HepG2 (cell line): Measurements from ENCODE around the gene NDRG3. TPM values are rescaled to one million over a fixed set of nuclear protein-coding genes. Genes with fewer than 3 reads are reported as not detected.
A peak's percentile ranks its signal among the peaks of the same experiment; 100 is the strongest.

Source experiments
- GABPA ChIP-seq, 2 experiments: IDR thresholded peaks; 2 replicates each; pipeline ENCODE4 v1.6.1; 2011 to 2016; ENCODE audit warnings: low read depth in 2 of 2, low read length in 1 of 2, missing biosample characterization in 1 of 2, missing genetic modification characterization in 1 of 2
- HNRNPL ChIP-seq: fragments of 200-400 bp; formaldehyde crosslinking; IDR thresholded peaks from 2 replicates; pipeline ENCODE4 v1.6.1; 2017; ENCODE audit warnings: mild to moderate bottlenecking, low read depth, low read length
- MLLT10 ChIP-seq: sonication (generic); formaldehyde crosslinking; IDR thresholded peaks from 2 replicates; pipeline ENCODE4 v1.4.0; 2020; ENCODE audit warnings: missing genetic modification reagents
- TBX2 ChIP-seq: sonication (generic); formaldehyde crosslinking; IDR thresholded peaks from 2 replicates; pipeline ENCODE4 v1.5.0; 2020; ENCODE audit warnings: missing genetic modification reagents, mild to moderate bottlenecking, borderline replicate concordance
- TRIM24 ChIP-seq: sonication (generic); formaldehyde crosslinking; IDR thresholded peaks from 2 replicates; pipeline ENCODE4 v1.8.0; 2022; ENCODE audit warnings: mild to moderate bottlenecking, missing genetic modification reagents
- ZBTB20 ChIP-seq: sonication (generic); formaldehyde crosslinking; IDR thresholded peaks from 2 replicates; pipeline ENCODE4 v1.8.1; 2023; ENCODE audit warnings: missing genetic modification reagents, low read depth, mild to moderate bottlenecking, borderline replicate concordance
- ZMYM4 ChIP-seq: sonication (generic); formaldehyde crosslinking; IDR thresholded peaks from 2 replicates; pipeline ENCODE4 v1.8.1; 2023; ENCODE audit warnings: mild to moderate bottlenecking, missing genetic modification reagents
- ZNF382 ChIP-seq: sonication (generic); formaldehyde crosslinking; IDR thresholded peaks from 2 replicates; pipeline ENCODE4 v1.5.0; 2020; ENCODE audit warnings: missing genetic modification reagents, mild to moderate bottlenecking, borderline replicate concordance
- ZNF501 ChIP-seq: sonication (generic); formaldehyde crosslinking; IDR thresholded peaks from 2 replicates; pipeline ENCODE4 v1.5.1; 2020; ENCODE audit warnings: mild to moderate bottlenecking, moderate library complexity, missing genetic modification reagents
- ZNF543 ChIP-seq: sonication (generic); formaldehyde crosslinking; IDR thresholded peaks from 2 replicates; pipeline ENCODE4 v1.4.0; 2020; ENCODE audit warnings: mild to moderate bottlenecking, missing genetic modification reagents
- ZNF619 ChIP-seq: sonication (generic); formaldehyde crosslinking; IDR thresholded peaks from 2 replicates; pipeline ENCODE4 v1.4.0; 2020; ENCODE audit warnings: mild to moderate bottlenecking, missing genetic modification reagents
- ZNF660 ChIP-seq: sonication (generic); formaldehyde crosslinking; IDR thresholded peaks from 2 replicates; pipeline ENCODE4 v1.5.1; 2020; ENCODE audit warnings: mild to moderate bottlenecking, low read depth, missing genetic modification reagents, borderline replicate concordance
- ZNF790 ChIP-seq: sonication (generic); formaldehyde crosslinking; IDR thresholded peaks from 2 replicates; pipeline ENCODE4 v1.8.0; 2022; ENCODE audit warnings: missing genetic modification reagents, mild to moderate bottlenecking, borderline replicate concordance
- polyA plus RNA-seq, 8 experiments: library from polyadenylated mRNA; depleted of rRNA in 3 of 8; stranded (reverse) in 7 of 8; unstranded in 1 of 8; fragments of >200 nt; fragmentation: Illumina TruSeq in 4 of 8; extraction: Trizol in 4 of 8; gene quantifications; 2 replicates each; pipeline versions ENCODE4 v1.2.1 to v1.2.3, GENCODE V29; 2011 to 2016; ENCODE audit warnings: low read depth in 4 of 8, missing spikeins in 1 of 8, mixed read lengths in 1 of 8; ENCODE audit not compliant: insufficient read depth in 1 of 8
- total RNA-seq, 5 experiments: library from RNA; depleted of rRNA; stranded (reverse); fragments of >200 nt; fragmentation: Illumina TruSeq; extraction: Trizol; gene quantifications; 2 replicates each; pipeline ENCODE4 v1.2.3, GENCODE V29; 2016; ENCODE audit warnings: low read depth in 1 of 5
- TF ChIP-seq, protein P1 (sequence below): sonication (generic); formaldehyde crosslinking; IDR thresholded peaks from 2 replicates; pipeline ENCODE4 v1.5.1; 2020; ENCODE audit warnings: mild to moderate bottlenecking, moderate library complexity, missing genetic modification reagents
- TF ChIP-seq, protein P2 (sequence below): sonication (generic); formaldehyde crosslinking; IDR thresholded peaks from 2 replicates; pipeline ENCODE4 v1.5.0; 2020; ENCODE audit warnings: mild to moderate bottlenecking, missing genetic modification reagents, borderline replicate concordance
- TF ChIP-seq, protein P3 (sequence below): sonication (generic); formaldehyde crosslinking; IDR thresholded peaks from 2 replicates; pipeline ENCODE4 v1.5.1; 2020; ENCODE audit warnings: mild to moderate bottlenecking, missing genetic modification reagents, moderate library complexity
- TF ChIP-seq, protein P4 (sequence below): sonication (generic); formaldehyde crosslinking; IDR thresholded peaks from 2 replicates; pipeline ENCODE4 v1.4.0; 2020; ENCODE audit warnings: missing genetic modification reagents
- TF ChIP-seq, protein P5 (sequence below): sonication (generic); formaldehyde crosslinking; IDR thresholded peaks from 2 replicates; pipeline ENCODE4 v1.4.0; 2020; ENCODE audit warnings: missing genetic modification reagents, mild to moderate bottlenecking, borderline replicate concordance

The NDRG3 gene
- total and polyA plus RNA-seq, 2 of the 13 experiments (the other 11 are each of a cell fraction or from before 2014, with no cell fraction given): 36.0 to 40.5 TPM

DNA sequence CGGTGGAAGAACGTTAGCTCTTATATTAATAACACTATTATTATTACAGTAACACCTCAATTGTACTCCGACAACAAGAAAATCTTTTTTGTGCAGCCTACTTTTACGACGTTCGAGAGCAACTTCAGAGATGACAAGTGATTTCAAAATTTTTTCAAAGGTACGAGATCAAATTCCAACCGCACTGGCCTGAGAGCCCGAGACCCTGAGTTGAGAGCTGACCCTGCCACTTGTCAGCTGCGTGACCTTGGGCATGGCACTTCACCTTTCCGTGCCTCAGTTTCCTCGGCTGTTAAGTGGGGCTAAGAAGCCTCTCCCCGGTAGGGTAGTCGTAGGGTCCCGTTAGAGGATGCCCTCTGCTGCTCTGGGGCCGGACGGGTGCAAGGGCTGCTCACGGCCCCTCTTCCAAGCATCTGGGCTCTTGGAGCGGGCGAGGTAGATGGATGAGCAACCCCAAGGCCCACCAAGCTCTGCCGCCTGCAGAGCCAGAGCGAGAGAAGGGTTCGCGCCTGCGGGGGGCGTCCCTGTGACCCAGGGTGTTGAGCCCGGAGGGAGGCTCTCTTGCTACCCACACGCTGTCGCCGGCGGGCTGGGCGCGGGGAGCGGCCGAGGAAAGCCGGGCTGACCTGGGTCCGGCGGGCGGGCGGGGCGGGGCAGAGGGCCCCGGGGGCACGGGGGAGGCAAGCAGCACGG lies 510 bp downstream of the NDRG3 start (continued):
- TF ChIP-seq, protein P1, sequence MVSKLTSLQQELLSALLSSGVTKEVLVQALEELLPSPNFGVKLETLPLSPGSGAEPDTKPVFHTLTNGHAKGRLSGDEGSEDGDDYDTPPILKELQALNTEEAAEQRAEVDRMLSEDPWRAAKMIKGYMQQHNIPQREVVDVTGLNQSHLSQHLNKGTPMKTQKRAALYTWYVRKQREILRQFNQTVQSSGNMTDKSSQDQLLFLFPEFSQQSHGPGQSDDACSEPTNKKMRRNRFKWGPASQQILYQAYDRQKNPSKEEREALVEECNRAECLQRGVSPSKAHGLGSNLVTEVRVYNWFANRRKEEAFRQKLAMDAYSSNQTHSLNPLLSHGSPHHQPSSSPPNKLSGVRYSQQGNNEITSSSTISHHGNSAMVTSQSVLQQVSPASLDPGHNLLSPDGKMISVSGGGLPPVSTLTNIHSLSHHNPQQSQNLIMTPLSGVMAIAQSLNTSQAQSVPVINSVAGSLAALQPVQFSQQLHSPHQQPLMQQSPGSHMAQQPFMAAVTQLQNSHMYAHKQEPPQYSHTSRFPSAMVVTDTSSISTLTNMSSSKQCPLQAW (CRISPR knock-in tag): peak; percentile 75
- 0 out of 2 replicates have a peak, but pooled peaks have one; percentile 64 for TF ChIP-seq ZNF543
- TF ChIP-seq GABPA (IDR thresholded peaks at IDR 0.05; ENCODE audit: low read depth, low read length): no peak
- no peak for TF ChIP-seq GABPA (CRISPR knock-in tag; IDR thresholded peaks at IDR 0.05; ENCODE audit: low read depth)
- peak; percentile 62; the same call in 1 of the 2 replicates for TF ChIP-seq ZMYM4 (CRISPR knock-in tag)
- TF ChIP-seq, protein P2, sequence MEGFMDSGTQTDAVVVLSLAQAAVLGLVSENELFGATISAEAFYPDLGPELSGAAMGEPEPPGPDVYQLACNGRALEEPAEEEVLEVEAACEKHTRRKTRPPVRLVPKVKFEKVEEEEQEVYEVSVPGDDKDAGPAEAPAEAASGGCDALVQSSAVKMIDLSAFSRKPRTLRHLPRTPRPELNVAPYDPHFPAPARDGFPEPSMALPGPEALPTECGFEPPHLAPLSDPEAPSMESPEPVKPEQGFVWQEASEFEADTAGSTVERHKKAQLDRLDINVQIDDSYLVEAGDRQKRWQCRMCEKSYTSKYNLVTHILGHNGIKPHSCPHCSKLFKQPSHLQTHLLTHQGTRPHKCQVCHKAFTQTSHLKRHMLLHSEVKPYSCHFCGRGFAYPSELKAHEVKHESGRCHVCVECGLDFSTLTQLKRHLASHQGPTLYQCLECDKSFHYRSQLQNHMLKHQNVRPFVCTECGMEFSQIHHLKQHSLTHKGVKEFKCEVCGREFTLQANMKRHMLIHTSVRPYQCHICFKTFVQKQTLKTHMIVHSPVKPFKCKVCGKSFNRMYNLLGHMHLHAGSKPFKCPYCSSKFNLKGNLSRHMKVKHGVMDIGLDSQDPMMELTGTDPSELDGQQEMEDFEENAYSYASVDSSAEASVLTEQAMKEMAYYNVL (CRISPR knock-in tag): no peak
- TF ChIP-seq ZBTB20 (CRISPR knock-in tag): no peak
- TF ChIP-seq ZNF790 (CRISPR knock-in tag): no peak
- TF ChIP-seq ZNF382 (CRISPR knock-in tag): no peak
- TF ChIP-seq, protein P3, sequence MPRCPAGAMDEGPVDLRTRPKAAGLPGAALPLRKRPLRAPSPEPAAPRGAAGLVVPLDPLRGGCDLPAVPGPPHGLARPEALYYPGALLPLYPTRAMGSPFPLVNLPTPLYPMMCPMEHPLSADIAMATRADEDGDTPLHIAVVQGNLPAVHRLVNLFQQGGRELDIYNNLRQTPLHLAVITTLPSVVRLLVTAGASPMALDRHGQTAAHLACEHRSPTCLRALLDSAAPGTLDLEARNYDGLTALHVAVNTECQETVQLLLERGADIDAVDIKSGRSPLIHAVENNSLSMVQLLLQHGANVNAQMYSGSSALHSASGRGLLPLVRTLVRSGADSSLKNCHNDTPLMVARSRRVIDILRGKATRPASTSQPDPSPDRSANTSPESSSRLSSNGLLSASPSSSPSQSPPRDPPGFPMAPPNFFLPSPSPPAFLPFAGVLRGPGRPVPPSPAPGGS: 0 out of 2 replicates have a peak, but pooled peaks have one; percentile 19
- TF ChIP-seq ZNF501 (CRISPR knock-in tag): peak; percentile 37
- peak; percentile 37; the same call in 1 of the 2 replicates for TF ChIP-seq TBX2 (CRISPR knock-in tag)
- TF ChIP-seq MLLT10: no peak
- TF ChIP-seq ZNF619: 0 out of 2 replicates have a peak, but pooled peaks have one; percentile 0
- 0 out of 2 replicates have a peak, but pooled peaks have one; percentile 55 for TF ChIP-seq HNRNPL
- no peak for TF ChIP-seq ZNF660
- no peak for TF ChIP-seq TRIM24 (CRISPR knock-in tag)
- TF ChIP-seq, protein P4, sequence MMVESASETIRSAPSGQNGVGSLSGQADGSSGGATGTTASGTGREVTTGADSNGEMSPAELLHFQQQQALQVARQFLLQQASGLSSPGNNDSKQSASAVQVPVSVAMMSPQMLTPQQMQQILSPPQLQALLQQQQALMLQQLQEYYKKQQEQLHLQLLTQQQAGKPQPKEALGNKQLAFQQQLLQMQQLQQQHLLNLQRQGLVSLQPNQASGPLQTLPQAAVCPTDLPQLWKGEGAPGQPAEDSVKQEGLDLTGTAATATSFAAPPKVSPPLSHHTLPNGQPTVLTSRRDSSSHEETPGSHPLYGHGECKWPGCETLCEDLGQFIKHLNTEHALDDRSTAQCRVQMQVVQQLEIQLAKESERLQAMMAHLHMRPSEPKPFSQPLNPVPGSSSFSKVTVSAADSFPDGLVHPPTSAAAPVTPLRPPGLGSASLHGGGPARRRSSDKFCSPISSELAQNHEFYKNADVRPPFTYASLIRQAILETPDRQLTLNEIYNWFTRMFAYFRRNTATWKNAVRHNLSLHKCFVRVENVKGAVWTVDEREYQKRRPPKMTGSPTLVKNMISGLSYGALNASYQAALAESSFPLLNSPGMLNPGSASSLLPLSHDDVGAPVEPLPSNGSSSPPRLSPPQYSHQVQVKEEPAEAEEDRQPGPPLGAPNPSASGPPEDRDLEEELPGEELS: no peak; the same call in 1 of the 2 replicates
- TF ChIP-seq, protein P5, sequence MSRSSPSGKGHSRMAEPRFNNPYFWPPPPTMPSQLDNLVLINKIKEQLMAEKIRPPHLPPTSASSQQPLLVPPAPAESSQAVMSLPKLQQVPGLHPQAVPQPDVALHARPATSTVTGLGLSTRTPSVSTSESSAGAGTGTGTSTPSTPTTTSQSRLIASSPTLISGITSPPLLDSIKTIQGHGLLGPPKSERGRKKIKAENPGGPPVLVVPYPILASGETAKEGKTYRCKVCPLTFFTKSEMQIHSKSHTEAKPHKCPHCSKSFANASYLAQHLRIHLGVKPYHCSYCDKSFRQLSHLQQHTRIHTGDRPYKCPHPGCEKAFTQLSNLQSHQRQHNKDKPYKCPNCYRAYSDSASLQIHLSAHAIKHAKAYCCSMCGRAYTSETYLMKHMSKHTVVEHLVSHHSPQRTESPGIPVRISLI (CRISPR knock-in tag): peak; percentile 51; the same call in 1 of the 2 replicates
